GM18870 (cell line): Measurements from ENCODE around the gene FOXF1.

ENCODE experiments used
- ATAC-seq: cut with Tn5 transposase; IDR thresholded peaks from one replicate; pipeline ENCODE4 v1.9.1; 2021; ENCODE audit warnings: moderate library complexity; ENCODE audit not compliant: unreplicated experiment

The FOXF1 gene

DNA sequence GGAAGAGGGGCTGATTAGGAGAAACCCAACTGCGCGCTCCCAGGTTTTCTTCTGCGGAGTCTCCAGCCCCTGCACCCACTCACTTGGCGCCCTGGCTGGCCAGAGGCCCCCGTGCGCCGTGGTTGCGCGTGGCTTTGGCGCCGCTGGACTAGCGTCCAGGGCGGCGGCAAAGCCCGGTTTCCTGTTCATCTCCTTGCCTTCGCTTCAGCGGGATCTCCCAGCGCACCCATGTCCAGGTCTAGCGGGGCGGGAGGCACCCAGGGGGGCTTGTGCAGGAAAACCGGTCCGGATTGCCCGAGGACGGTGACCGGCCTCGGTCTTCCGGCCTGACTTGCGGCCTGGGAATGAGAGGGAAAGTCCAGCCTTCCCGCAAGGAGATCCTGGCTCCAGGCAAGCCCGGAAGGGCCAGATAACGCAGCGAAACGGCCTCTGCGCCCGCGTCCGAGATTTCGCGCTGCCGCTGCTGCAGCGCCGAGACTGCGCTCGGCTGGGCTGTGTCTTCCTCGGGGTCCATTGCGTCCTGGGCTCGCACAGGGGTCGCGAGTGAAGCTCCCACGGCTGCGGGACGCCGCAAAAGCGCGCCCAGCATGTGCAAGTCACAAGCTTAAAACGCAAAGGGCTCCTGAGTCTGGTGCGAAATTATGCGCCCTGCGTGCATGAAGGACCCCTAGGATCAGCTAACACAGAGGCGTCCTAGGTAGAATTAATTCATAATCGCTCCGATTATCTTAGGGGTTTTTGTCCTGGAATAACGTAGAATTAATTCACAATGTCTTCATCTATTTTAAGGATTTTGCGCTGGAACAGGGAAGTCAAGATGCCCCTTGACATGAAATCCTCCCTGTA, 5.7 kb downstream of the FOXF1 start:
- no peak for ATAC-seq

- ATAC-seq, result no peak
These were observed 6.3 kb downstream of the FOXF1 start for GRCh38 chr16:86516623-86517003.

GRCh38 chr16:86517033-86517432, 6.7 kb downstream of the FOXF1 start:
- no peak for ATAC-seq

- no peak for ATAC-seq
These were observed 7.4 kb downstream of the FOXF1 start for GRCh38 chr16:86517652-86518258.

DNA sequence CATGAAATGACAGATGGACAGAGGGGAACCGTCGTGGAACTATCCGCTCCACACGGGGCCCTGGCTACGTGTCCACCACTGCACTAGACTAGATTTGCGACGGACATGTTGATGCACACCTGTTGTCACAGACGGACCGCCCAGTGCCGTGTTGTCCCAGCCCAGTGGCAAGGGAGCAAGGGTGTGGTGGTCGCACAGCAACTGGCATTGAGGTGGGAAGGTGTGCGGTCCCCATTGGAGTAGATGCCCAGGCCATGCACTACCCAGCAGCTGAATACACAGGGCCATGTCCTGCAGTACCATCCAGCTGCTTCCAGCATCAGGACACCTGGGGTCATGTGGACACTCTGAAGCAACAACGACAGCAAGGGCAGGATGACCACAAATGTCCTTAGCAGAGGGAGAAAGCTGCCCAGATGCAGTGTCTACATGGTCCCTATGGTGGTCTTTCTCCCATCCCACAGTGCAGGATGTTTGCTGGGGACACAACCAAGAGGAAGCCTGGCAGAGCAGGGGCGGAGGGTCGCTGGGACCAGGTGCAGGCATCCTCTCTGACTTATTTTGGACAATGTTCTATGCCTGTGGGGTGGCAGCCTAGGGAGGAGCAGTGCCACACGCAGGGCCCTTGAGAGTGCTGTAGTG, 8.8 kb downstream of the FOXF1 start:
- ATAC-seq, result no peak

GRCh38 chr16:86519649-86520316, 9.5 kb downstream of the FOXF1 start:
- no peak for ATAC-seq

- no peak for ATAC-seq
These were observed 10.2 kb downstream of the FOXF1 start for GRCh38 chr16:86520317-86521210.

GRCh38 chr16:86521236-86522197, 11.2 kb downstream of the FOXF1 start:
- no peak for ATAC-seq

DNA sequence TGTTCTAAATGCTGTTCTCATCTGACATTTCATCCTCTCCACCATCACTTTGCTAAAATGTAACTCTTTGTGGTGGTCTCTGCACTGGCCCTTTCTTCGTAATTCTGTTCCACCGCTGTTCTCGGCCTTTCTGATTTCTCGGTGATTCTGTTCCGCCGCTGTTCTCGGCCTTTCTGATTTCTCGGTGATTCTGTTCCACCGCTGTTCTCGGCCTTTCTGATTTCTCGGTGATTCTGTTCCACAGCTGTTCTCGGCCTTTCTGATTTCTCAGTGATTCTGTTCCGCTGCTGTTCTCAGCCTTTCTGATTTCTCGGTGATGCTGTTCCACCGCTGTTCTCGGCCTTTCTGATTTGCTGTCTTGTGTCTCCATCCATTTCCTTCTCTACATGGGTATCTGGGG, 12.3 kb downstream of the FOXF1 start:
- ATAC-seq, result no peak

DNA sequence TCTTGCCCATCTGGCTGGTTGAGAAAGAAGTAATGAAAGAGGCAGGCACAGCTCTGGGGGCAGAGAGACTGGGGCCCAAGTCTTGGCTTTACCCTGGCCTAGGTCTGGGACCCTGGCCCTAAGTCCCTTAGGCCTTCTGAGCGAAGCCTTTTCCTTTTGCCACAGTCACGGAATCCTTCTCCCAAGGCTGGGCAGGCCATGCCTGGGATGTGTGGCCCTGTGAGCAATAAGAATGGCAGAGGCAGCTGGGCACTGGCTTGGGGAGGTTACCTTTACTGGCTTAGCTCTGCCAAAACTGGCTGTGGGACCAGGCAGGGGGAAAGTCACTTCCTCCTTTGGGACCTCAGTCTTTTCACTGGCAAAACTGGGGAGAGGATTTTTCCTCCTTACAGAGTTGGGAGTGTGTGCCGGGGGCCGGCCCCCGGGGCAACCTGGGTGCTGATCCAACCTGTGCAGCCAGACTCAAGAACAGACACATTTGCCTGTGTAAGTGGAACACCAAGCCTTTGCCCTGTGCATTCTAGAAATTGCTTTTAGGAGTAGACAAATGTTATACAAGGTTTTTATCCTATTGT, 12.9 kb downstream of the FOXF1 start:
- no peak for ATAC-seq

- no peak for ATAC-seq
These were observed 13.7 kb downstream of the FOXF1 start for GRCh38 chr16:86524029-86524428.

- ATAC-seq, result no peak
These were observed 15.4 kb downstream of the FOXF1 start for GRCh38 chr16:86525696-86526095.

DNA sequence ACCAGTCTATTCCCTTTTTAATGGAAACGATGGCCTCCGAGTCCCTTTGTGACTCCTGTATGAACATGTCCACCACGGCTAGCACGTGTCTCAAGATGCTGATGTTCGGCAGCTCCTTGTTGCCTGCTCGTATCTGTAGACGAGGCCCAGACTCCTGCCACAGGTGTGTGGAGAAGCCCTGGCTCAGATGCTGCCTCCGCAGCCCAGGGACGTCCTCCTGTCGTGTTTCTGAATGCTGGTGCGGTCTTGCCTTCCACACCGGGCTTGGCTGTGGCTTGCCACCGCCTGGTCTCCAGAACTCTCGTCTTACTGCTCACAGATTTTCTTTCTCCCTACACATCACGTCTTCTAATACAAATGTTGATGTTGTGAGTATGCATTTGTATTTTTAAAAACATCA, 17.0 kb downstream of the FOXF1 start:
- ATAC-seq, result no peak

DNA sequence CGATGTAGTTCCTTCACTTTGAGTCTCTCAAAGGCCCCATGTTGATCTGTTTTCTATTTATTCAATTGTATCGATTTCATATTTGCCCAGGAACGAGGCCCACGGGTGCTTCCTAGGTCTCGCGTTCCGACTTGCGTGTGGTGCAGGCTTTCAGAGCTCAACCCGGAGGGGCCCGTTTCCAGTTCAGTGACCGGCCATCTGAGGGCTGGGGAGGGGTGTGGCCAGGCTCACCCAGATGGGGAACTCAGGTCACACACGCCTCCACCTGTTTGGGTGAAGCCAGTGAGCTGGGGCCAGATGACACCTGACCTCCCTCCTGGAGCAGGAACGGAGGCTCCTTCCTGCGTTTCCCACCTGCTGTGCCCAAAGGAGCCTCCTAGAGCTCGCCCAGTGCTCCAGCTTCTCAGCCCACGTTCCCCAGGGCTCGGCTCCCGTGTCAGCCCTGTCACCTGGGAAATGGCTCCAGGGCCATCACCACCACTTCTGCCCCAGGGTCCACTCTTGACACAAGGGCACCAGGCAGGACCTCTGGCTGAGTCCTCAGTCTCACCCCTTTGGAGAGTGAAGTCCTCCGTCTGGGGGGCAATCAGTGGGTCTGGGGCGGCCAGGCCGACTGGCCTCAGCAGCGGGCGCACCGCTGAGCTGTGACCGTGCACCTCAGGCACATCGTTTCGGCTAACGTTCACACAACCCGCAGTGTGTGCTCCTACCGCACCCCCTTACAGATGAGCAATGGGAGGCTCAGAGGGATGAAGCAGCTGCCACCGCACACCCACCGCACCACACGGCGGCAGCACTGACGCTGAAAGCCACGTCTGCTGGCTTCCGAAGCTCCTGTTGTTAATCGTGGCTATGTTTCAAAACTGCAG, 18.0 kb downstream of the FOXF1 start:
- ATAC-seq, result no peak

GRCh38 chr16:86529160-86529559, 18.8 kb downstream of the FOXF1 start:
- ATAC-seq, result no peak

DNA sequence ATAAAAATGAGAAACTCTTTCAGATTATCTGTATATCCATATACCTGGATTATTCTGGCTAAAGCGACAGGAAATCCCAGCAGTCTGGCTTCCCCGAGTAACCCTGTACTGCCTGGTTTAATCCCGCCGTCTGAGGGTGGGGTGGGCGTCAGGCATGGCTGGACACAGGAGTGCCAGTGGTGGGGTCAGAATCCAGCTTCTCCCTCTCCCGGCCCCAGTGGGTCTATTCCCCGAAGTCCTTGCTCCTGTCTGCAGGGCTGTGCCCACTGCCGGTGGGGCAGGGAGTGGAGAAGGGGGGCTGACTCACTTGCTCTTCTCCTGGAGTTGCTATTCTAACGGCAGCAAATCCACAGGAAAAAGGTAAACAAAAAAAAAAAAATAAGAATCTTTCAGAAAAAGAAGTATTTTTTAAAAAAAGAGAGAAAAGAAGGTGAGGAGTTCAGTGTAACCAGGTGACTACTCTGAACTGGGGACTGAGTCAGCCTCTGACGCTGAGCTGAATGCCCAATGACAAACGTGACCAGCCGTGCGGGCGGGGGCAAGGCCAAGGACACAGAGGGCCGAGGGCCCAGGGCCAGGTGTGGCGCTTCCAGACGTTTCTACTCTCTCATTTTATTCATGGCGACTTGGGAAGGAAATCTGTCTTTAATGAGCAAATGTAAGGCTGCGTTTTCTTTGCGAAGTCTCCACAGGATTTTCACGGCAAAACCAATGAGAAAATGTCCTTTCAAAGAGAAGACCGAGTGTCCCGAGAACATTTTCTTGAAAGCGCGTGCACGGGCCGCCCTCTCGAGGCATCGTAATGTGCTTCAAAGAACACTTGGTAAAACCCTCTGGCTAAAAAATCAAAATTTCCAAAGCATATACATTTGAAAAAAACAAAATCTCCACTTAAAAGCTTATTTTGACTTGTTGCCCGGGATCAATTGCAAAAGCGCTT, 20.2 kb downstream of the FOXF1 start:
- ATAC-seq, result no peak

DNA sequence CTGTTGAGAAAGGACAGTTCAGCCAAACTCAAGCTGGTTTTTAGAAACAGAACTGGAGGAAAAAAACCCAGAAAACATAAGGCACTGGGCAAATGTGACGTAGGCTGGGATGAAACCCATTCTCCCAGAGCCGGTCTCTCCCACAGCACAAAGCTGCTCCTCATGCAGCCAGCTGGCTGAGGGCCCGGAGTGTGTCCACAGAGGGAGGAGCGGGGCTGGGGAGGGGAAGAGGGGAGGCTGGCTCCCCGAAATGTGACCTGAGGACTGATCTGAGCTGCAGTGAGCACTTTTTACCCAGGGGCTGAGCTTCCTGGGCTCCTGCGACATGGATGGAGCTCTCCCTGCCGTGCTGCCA, 20.8 kb downstream of the FOXF1 start:
- no peak for ATAC-seq
